Lung (tissue), 12 donors: ENCODE data around the gene IQCE. TPM values are rescaled to one million over a fixed set of nuclear protein-coding genes. Genes with fewer than 3 reads are reported as not detected.
"Not testable (repeated sequence)": the region's sequence is repeated elsewhere in the genome, so short reads cannot be mapped to it uniquely, and the experiment has no call there.

Experiments
- ATAC-seq: fragments of 200-7000 bp; cut with Tn5 transposase; one replicate; pipeline ENCODE4 v1.9.1; 2020; ENCODE audit warnings: moderate number of reproducible peaks; ENCODE audit not compliant: insufficient read depth, low FRiP score
- DNase-seq, 3 donors: peaks; one replicate each; pipeline ENCODE4 v3.0.0-alpha.2; 2013 to 2017
- H3K27ac ChIP-seq, 2 donors: one replicate each; pipeline ENCODE4 v1.5.1; 2013; ENCODE audit warnings: mild to moderate bottlenecking in 2 of 2, moderate library complexity in 2 of 2, control low read depth in 1 of 2, inconsistent platforms in 1 of 2, low read depth in 1 of 2, low read length in 1 of 2
- H3K27me3 ChIP-seq, 3 donors: one replicate each; pipeline ENCODE4 v1.5.1; 2013; ENCODE audit warnings: low read length in 2 of 3; ENCODE audit not compliant: control insufficient read depth in 3 of 3, insufficient read depth in 3 of 3
- H3K36me3 ChIP-seq, 4 donors: one replicate each; pipeline ENCODE4 v1.5.1; 2013; ENCODE audit warnings: low read length in 4 of 4, mild to moderate bottlenecking in 1 of 4, moderate library complexity in 1 of 4; ENCODE audit not compliant: control insufficient read depth in 4 of 4, insufficient read depth in 4 of 4
- H3K4me1 ChIP-seq, 5 donors: one replicate each; pipeline ENCODE4 v1.5.1; 2013; ENCODE audit warnings: low read length in 5 of 5, mild to moderate bottlenecking in 2 of 5, moderate library complexity in 1 of 5; ENCODE audit not compliant: control insufficient read depth in 5 of 5, insufficient read depth in 5 of 5
- H3K4me3 ChIP-seq: one replicate; pipeline ENCODE4 v1.5.1; 2013; ENCODE audit warnings: mild to moderate bottlenecking, control low read depth, moderate library complexity
- H3K9ac ChIP-seq, 2 donors: one replicate each; pipeline ENCODE4 v1.5.1; 2013; ENCODE audit warnings: low read length in 2 of 2, control low read depth in 1 of 2; ENCODE audit not compliant: insufficient read depth in 1 of 2
- H3K9me3 ChIP-seq, 4 donors: one replicate each; pipeline ENCODE4 v1.5.1; 2013; ENCODE audit warnings: low read length in 3 of 4, mild to moderate bottlenecking in 1 of 4, moderate library complexity in 1 of 4; ENCODE audit not compliant: control insufficient read depth in 4 of 4, insufficient read depth in 3 of 4
- CTCF ChIP-seq: IDR thresholded peaks from 2 replicates; pipeline ENCODE4 v1.5.1; 2012; ENCODE audit warnings: mild to moderate bottlenecking; ENCODE audit errors: control extremely low read depth, extremely low read depth
- WGBS, 2 donors: extraction: QIAGEN DNeasy Blood & Tissue Kit; methylation state at CpG; one replicate each; pipeline ENCODE4 v1.1.7; 2013; 5-methylcytosine and 5-hydroxymethylcytosine counted together
- polyA plus RNA-seq, 2 donors: library from polyadenylated mRNA; stranded (reverse); fragments of 200-250 nt; gene quantifications; one replicate each; pipeline ENCODE4 v1.2.1, GENCODE V29; 2013
- total RNA-seq, 2 donors: library from RNA; depleted of rRNA in 1 of 2; stranded (reverse); fragments of >200 nt in 1 of 2; gene quantifications; one replicate each; pipeline ENCODE4 v1.2.1, GENCODE V29; 2014 to 2021
- donor health status: control.
- donor health status: control.
- donor health status: Bipolar disorder and iron deficiency.
- donor health status: healthy.
- donor health status: DM: yes; HTN: yes; CAD: no.

IQCE gene
- total and polyA plus RNA-seq, 4 donors, result 8.1 to 29.0 (median 16.0) TPM

- WGBS, 2 donors, result 23 to 35% methylated on average over 29 to 30 of the region's 30 CpGs
- Histone ChIP-seq H3K4me3 (peak overlapping the region; percentile 10), H3K9me3 (no peaks in the 10 kb centered on the region), H3K27ac (peak overlapping the region; percentile 22 to 97), H3K4me1 (peaks cover 0 to 44% (median 5%) of the 10 kb centered on the region in 5 donors), H3K9ac (no peak overlapping the region), H3K27me3 (no peaks in the 10 kb centered on the region), H3K36me3 (peaks cover 0 to 24% (median 0%) of the 10 kb centered on the region in 4 donors)
- peak; percentile 46 for ATAC-seq
- no peak for TF ChIP-seq CTCF
- no peak for DNase-seq
These were observed 29.4 kb upstream of the IQCE start for GRCh38 chr7:2529161-2530070.

- no peaks in the 10 kb centered on the region for H3K9me3 ChIP-seq
- WGBS, 2 donors, result 16 to 47% methylated on average over 14 to 16 of the region's 16 CpGs
- peak; percentile 29 for ATAC-seq
- no peak for DNase-seq
- no peak for TF ChIP-seq CTCF
- H3K36me3 ChIP-seq, result peaks cover 0 to 24% (median 0%) of the 10 kb centered on the region in 4 donors
- no peak overlapping the region for H3K4me3 ChIP-seq
- H3K27ac ChIP-seq, result peak overlapping the region in 1 of 2 donors; percentile 97
- H3K9ac ChIP-seq, result no peak overlapping the region
- H3K4me1 ChIP-seq, result peaks cover 0 to 39% (median 5%) of the 10 kb centered on the region in 5 donors
- H3K27me3 ChIP-seq, result no peaks in the 10 kb centered on the region
These were observed 28.4 kb upstream of the IQCE start for GRCh38 chr7:2530071-2530987.

GRCh38 chr7:2530994-2531795 lies 27.6 kb upstream of the IQCE start:
- H3K9ac ChIP-seq, ATAC-seq: not testable (repeated sequence)

GRCh38 chr7:2531796-2532110 lies 27.0 kb upstream of the IQCE start:
- peak in 1 of 3 donors; percentile 55 for DNase-seq
- Histone ChIP-seq H3K36me3 (peaks cover 0 to 12% (median 0%) of the 10 kb centered on the region in 4 donors), H3K4me1 (peaks cover 0 to 34% (median 5%) of the 10 kb centered on the region in 5 donors)
- not testable (repeated sequence) for H3K9ac ChIP-seq, H3K9me3 ChIP-seq, ATAC-seq, H3K27ac ChIP-seq, H3K4me3 ChIP-seq, H3K27me3 ChIP-seq
- WGBS, 2 donors, result 38 to 71% methylated on average over 10 to 17 of the region's 17 CpGs

More at GRCh38 chr7:2530994-2531795, 27.6 kb upstream of the IQCE start:
- Histone ChIP-seq H3K27ac (peak overlapping the region in 1 of 2 donors; percentile 97), H3K4me1 (peaks cover 0 to 34% (median 5%) of the 10 kb centered on the region in 5 donors), H3K36me3 (peaks cover 0 to 16% (median 0%) of the 10 kb centered on the region in 4 donors)
- not testable (repeated sequence) for DNase-seq, H3K4me3 ChIP-seq, H3K27me3 ChIP-seq, H3K9me3 ChIP-seq
- 39 to 72% methylated on average over 26 to 43 of the region's 43 CpGs for WGBS, 2 donors

GRCh38 chr7:2532199-2532772 lies 26.5 kb upstream of the IQCE start:
- peaks cover 0 to 29% (median 5%) of the 10 kb centered on the region in 5 donors for H3K4me1 ChIP-seq
- H3K36me3 ChIP-seq, H3K9ac ChIP-seq, H3K27me3 ChIP-seq, H3K4me3 ChIP-seq, H3K9me3 ChIP-seq, H3K27ac ChIP-seq, DNase-seq, ATAC-seq: not testable (repeated sequence)
- 75 to 82% methylated on average over 11 of the region's 15 CpGs for WGBS, 2 donors
